Activated T-cell treated with anti-CD3 and anti-CD28 coated beads for 1 hour (primary cell): ENCODE measurements around the gene EFCAB6.

ENCODE experiments used
- DNase-seq: peaks from one replicate; pipeline ENCODE4 v3.0.0-alpha.2; 2020; ENCODE audit warnings: low read depth

Gene EFCAB6

GRCh38 chr22:43550672-43551071 lies 261.4 kb downstream of the EFCAB6 start:
- DNase-seq, result no peak

GRCh38 chr22:43550024-43550620 lies 262.0 kb downstream of the EFCAB6 start:
- DNase-seq, result no peak

- DNase-seq, result no peak
Observed at GRCh38 chr22:43546186-43546585, 265.9 kb downstream of the EFCAB6 start.

- DNase-seq, result no peak
Observed at GRCh38 chr22:43544289-43544673, 267.8 kb downstream of the EFCAB6 start.

GRCh38 chr22:43543522-43544288 lies 268.4 kb downstream of the EFCAB6 start:
- DNase-seq, result no peak

GRCh38 chr22:43542681-43543521 lies 269.2 kb downstream of the EFCAB6 start:
- DNase-seq, result no peak

GRCh38 chr22:43541462-43542407 lies 270.4 kb downstream of the EFCAB6 start:
- DNase-seq, result no peak

- DNase-seq, result no peak
Observed at GRCh38 chr22:43541022-43541421, 271.1 kb downstream of the EFCAB6 start.

GRCh38 chr22:43540529-43540923 lies 271.6 kb downstream of the EFCAB6 start:
- no peak for DNase-seq

GRCh38 chr22:43539572-43540528 lies 272.3 kb downstream of the EFCAB6 start:
- no peak for DNase-seq

- no peak for DNase-seq
Observed at GRCh38 chr22:43537019-43537585, 275.0 kb downstream of the EFCAB6 start.

GRCh38 chr22:43535741-43536140 lies 276.4 kb downstream of the EFCAB6 start:
- no peak for DNase-seq

- no peak for DNase-seq
Observed at GRCh38 chr22:43535336-43535735, 276.8 kb downstream of the EFCAB6 start.

GRCh38 chr22:43534916-43535315 lies 277.2 kb downstream of the EFCAB6 start:
- no peak for DNase-seq

GRCh38 chr22:43533656-43534428 lies 278.3 kb downstream of the EFCAB6 start:
- DNase-seq, result no peak

- no peak for DNase-seq
Observed at GRCh38 chr22:43533156-43533530, 279.0 kb downstream of the EFCAB6 start.

- no peak for DNase-seq
Observed at GRCh38 chr22:43532301-43533155, 279.6 kb downstream of the EFCAB6 start.

GRCh38 chr22:43531651-43532050 lies 280.5 kb downstream of the EFCAB6 start:
- DNase-seq, result no peak
